Thoracic aorta (tissue), 2 donors: Measurements from ENCODE around the gene NLGN1. TPM values are rescaled to one million over a fixed set of nuclear protein-coding genes. Genes with fewer than 3 reads are reported as not detected.

Source experiments
- ATAC-seq: fragments of 150-250 bp; one replicate; pipeline ENCODE4 v1.8.0; 2017; ENCODE audit warnings: low read depth; ENCODE audit not compliant: insufficient number of reproducible peaks, low FRiP score
- DNase-seq: peaks from one replicate; pipeline ENCODE4 v3.0.0-alpha.2; 2020; ENCODE audit warnings: low spot score
- H3K27ac ChIP-seq, 2 donors: fragments of 200-600 bp; sonication (generic); 1 replicate in 1 of 2; 2 replicates in 1 of 2; pipeline ENCODE4 v1.5.1; 2016; ENCODE audit warnings: mild to moderate bottlenecking in 2 of 2, moderate library complexity in 2 of 2
- H3K27me3 ChIP-seq: fragments of 200-600 bp; sonication (generic); replicated peaks from 2 replicates; pipeline ENCODE4 v1.6.0; 2016; ENCODE audit warnings: mild to moderate bottlenecking; ENCODE audit not compliant: insufficient read depth
- H3K36me3 ChIP-seq: fragments of 200-600 bp; sonication (generic); one replicate; pipeline ENCODE4 v1.5.1; 2016
- H3K4me1 ChIP-seq, 2 donors: fragments of 200-600 bp; sonication (generic); 1 replicate in 1 of 2; 2 replicates in 1 of 2; pipeline versions ENCODE4 v1.5.1 to v1.6.0; 2016; ENCODE audit warnings: low read depth in 2 of 2, mild to moderate bottlenecking in 1 of 2; ENCODE audit not compliant: control insufficient read depth in 1 of 2
- H3K4me3 ChIP-seq: fragments of 200-600 bp; sonication (generic); 2 replicates; pipeline ENCODE4 v1.5.1; 2016; ENCODE audit warnings: mild to moderate bottlenecking
- H3K9me3 ChIP-seq: fragments of 200-600 bp; sonication (generic); 2 replicates; pipeline ENCODE4 v1.5.1; 2016
- CTCF ChIP-seq: fragments of 200-600 bp; sonication (generic); IDR thresholded peaks from one replicate; pipeline ENCODE4 v1.5.1; 2019; ENCODE audit warnings: antibody characterized with exemption
- total RNA-seq, 2 donors: library from RNA; depleted of rRNA; stranded (reverse); fragments of >200 nt; gene quantifications; one replicate each; pipeline versions ENCODE4 v1.1.0 to v1.2.3, GENCODE V29; 2016

The NLGN1 gene
- total RNA-seq, 2 donors from 2014 or later: 17.8 to 18.3 TPM

GRCh38 chr3:173911446-173911845 is 513.9 kb downstream of the NLGN1 start:
- H3K27ac ChIP-seq: no peak overlapping the region
- H3K36me3 ChIP-seq: no peaks in the 10 kb centered on the region
- H3K27me3 ChIP-seq: no peaks in the 10 kb centered on the region
- TF ChIP-seq CTCF: no peak
- H3K4me1 ChIP-seq: peaks cover 0 to 19% of the 10 kb centered on the region in 2 donors
- DNase-seq (no peak), ATAC-seq (no peak)
- H3K9me3 ChIP-seq: no peaks in the 10 kb centered on the region
- no peak overlapping the region for H3K4me3 ChIP-seq

- H3K36me3 ChIP-seq: no peaks in the 10 kb centered on the region
- H3K27ac ChIP-seq: no peak overlapping the region
- peaks cover 0 to 19% of the 10 kb centered on the region in 2 donors for H3K4me1 ChIP-seq
- DNase-seq (no peak), ATAC-seq (no peak)
- TF ChIP-seq CTCF: no peak
- no peak overlapping the region for H3K4me3 ChIP-seq
- no peaks in the 10 kb centered on the region for H3K27me3 ChIP-seq
- H3K9me3 ChIP-seq: no peaks in the 10 kb centered on the region
These were observed 514.6 kb downstream of the NLGN1 start for GRCh38 chr3:173912126-173912525.

GRCh38 chr3:173913397-173913796 is 515.9 kb downstream of the NLGN1 start:
- DNase-seq (no peak), ATAC-seq (no peak)
- no peaks in the 10 kb centered on the region for H3K36me3 ChIP-seq
- H3K9me3 ChIP-seq: no peaks in the 10 kb centered on the region
- H3K27me3 ChIP-seq: no peaks in the 10 kb centered on the region
- peaks cover 0 to 19% of the 10 kb centered on the region in 2 donors for H3K4me1 ChIP-seq
- TF ChIP-seq CTCF: no peak
- no peak overlapping the region for H3K27ac ChIP-seq
- H3K4me3 ChIP-seq: no peak overlapping the region

- Histone ChIP-seq H3K27me3 (no peaks in the 10 kb centered on the region), H3K4me1 (peaks cover 0 to 19% of the 10 kb centered on the region in 2 donors), H3K9me3 (no peaks in the 10 kb centered on the region), H3K4me3 (no peak overlapping the region), H3K27ac (no peak overlapping the region), H3K36me3 (no peaks in the 10 kb centered on the region)
- DNase-seq: no peak
- no peak for ATAC-seq
- no peak for TF ChIP-seq CTCF
These were observed 516.5 kb downstream of the NLGN1 start for GRCh38 chr3:173913974-173914421.

- no peaks in the 10 kb centered on the region for H3K36me3 ChIP-seq
- no peak overlapping the region for H3K27ac ChIP-seq
- ATAC-seq (no peak), DNase-seq (no peak)
- no peak for TF ChIP-seq CTCF
- peaks cover 0 to 13% of the 10 kb centered on the region in 2 donors for H3K4me1 ChIP-seq
- no peaks in the 10 kb centered on the region for H3K27me3 ChIP-seq
- no peak overlapping the region for H3K4me3 ChIP-seq
- no peaks in the 10 kb centered on the region for H3K9me3 ChIP-seq
These were observed 519.3 kb downstream of the NLGN1 start for GRCh38 chr3:173916799-173917198.
